ENCODE data around the gene HYAL3. TPM values are rescaled to one million over a fixed set of nuclear protein-coding genes. Genes with fewer than 3 reads are reported as not detected.

The HYAL3 gene
- total and polyA plus RNA-seq, 2 of the 13 experiments (the other 11 are each of a cell fraction or from before 2014, with no cell fraction given) = 5.5 to 10.4 TPM

- TF ChIP-seq ZNF556 (CRISPR knock-in tag; IDR thresholded peaks at IDR 0.05; ENCODE audit: borderline replicate concordance) (no peak), MZF1 (CRISPR knock-in tag; IDR thresholded peaks at IDR 0.05; ENCODE audit: borderline replicate concordance) (no peak), CHCHD3 (CRISPR knock-in tag; IDR thresholded peaks at IDR 0.05) (no peak), NFYC (CRISPR knock-in tag; IDR thresholded peaks at IDR 0.05) (no peak), KIAA2018 (CRISPR knock-in tag; IDR thresholded peaks at IDR 0.05; ENCODE audit: borderline replicate concordance) (no peak), ZBTB7B (CRISPR knock-in tag; IDR thresholded peaks at IDR 0.05) (0 out of 2 replicates have a peak, but pooled peaks have one; percentile 15), ZSCAN22 (CRISPR knock-in tag; IDR thresholded peaks at IDR 0.05) (no peak), ZBTB42 (CRISPR knock-in tag; IDR thresholded peaks at IDR 0.05) (0 out of 2 replicates have a peak, but pooled peaks have one; percentile 8), KLF12 (CRISPR knock-in tag; IDR thresholded peaks at IDR 0.05; ENCODE audit: borderline replicate concordance) (peak; percentile 40; the same call in 1 of the 2 replicates), MTA3 (CRISPR knock-in tag; IDR thresholded peaks at IDR 0.05) (no peak), TEAD2 (CRISPR knock-in tag; IDR thresholded peaks at IDR 0.05) (no peak), ZNF619 (CRISPR knock-in tag; IDR thresholded peaks at IDR 0.05) (no peak), POLR2A (IDR thresholded peaks at IDR 0.05; ENCODE audit: insufficient read depth in 1 of 2, low read depth in 2 of 2, low read length in 2 of 2) (peak in 1 of 2 experiments; percentile 58; a peak in 1 of 4 replicates), GMEB2 (CRISPR knock-in tag; IDR thresholded peaks at IDR 0.05; ENCODE audit: low read depth) (no peak), DBP (CRISPR knock-in tag; IDR thresholded peaks at IDR 0.05; ENCODE audit: not compliant biosample characterization) (no peak), BHLHE40 (IDR thresholded peaks at IDR 0.05; ENCODE audit: low read length) (no peak), SPEN (CRISPR knock-in tag; IDR thresholded peaks at IDR 0.05; ENCODE audit: low read depth) (0 out of 2 replicates have a peak, but pooled peaks have one; percentile 43), SRSF1 (optimal IDR thresholded peaks at IDR 0.05; ENCODE audit: low read depth, low read length) (peak; percentile 12), ZNF232 (CRISPR knock-in tag; IDR thresholded peaks at IDR 0.05; ENCODE audit: borderline replicate concordance) (no peak), BORCS8-MEF2B (CRISPR knock-in tag; IDR thresholded peaks at IDR 0.05) (no peak; the same call in 1 of the 2 replicates), ZSCAN25 (CRISPR knock-in tag; IDR thresholded peaks at IDR 0.05) (peak; percentile 58; the same call in 1 of the 2 replicates), SMYD3 (CRISPR knock-in tag; IDR thresholded peaks at IDR 0.05) (no peak)
These were observed 21.7 kb upstream of the HYAL3 start (continued) for GRCh38 chr3:50320853-50321335.
